Measurements from ENCODE around the gene MTTP.

The MTTP gene

GRCh38 chr4:99670409-99671073 lies 95.9 kb downstream of the MTTP start:
- DNase-seq = no peak

All from stimulated activated CD4-positive, alpha-beta T cell treated with anti-CD3 and anti-CD28 coated beads, Interleukin-4, amount 100 ng/mL, for 24 hours (primary cell).